GM19351 (cell line): ENCODE measurements around the gene RBM38.

Source experiments
- ATAC-seq: cut with Tn5 transposase; IDR thresholded peaks from one replicate; pipeline ENCODE4 v1.9.1; 2021; ENCODE audit warnings: mild to moderate bottlenecking, moderate library complexity; ENCODE audit not compliant: unreplicated experiment

RBM38 gene

DNA sequence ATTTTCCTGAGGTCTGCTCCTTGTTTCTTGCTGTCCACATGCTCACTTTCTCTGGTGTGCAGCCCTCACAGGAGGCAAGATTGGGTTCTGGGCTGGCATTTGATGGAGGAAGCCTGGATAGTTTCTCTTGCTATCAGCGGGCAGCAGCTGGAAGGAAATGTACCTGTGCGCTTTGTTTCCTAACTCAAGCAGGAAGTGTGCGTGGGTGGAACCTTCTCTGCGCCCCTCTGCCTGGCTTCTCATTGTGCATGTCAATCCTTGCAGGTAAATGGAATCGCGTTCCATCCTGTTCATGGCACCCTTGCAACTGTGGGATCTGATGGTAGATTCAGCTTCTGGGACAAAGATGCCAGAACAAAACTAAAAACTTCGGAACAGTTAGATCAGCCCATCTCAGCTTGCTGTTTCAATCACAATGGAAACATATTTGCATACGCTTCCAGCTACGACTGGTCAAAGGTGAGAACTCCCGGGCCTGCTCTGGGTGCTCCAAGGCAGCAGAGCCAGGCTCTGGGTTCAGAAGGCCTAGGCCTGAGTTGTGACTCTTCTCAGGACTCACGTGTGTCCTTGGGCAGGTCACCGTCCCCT is 16.8 kb upstream of the RBM38 start:
- no peak for ATAC-seq

DNA sequence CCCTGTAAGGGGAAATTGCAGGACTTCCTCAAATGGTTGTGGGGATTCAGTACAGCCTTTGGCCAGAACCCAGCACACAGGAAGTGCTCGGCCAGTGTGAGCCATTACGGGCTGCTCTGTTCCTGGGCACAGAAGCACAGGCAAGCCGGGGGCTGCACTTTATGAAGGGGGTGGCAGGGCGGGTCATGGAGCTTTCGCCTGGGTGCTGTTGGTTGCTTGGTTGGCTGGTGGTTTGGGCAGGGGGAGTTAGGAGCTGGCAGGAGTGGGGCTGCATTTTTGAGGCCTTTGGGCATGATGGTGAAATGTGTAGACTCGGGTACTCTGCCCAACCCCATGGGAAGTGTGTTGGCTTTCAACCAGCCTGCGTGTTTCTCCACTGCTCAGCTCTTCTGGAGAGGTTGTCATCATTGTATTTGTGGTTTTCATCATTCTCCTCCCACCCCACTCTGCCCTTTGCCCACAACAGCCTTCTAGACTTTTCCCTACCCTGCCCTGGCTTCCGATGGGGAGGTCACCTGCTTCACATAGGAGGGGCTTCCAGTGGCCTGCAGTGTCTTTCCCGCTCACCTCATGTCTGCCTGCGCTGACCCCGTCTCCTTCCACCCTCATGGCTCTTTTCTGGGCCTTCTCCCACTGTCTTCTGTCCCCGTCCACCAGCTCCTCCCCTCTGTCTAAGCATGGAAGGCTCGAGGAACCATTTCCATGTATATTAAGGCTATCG is 16.1 kb upstream of the RBM38 start:
- ATAC-seq: no peak

DNA sequence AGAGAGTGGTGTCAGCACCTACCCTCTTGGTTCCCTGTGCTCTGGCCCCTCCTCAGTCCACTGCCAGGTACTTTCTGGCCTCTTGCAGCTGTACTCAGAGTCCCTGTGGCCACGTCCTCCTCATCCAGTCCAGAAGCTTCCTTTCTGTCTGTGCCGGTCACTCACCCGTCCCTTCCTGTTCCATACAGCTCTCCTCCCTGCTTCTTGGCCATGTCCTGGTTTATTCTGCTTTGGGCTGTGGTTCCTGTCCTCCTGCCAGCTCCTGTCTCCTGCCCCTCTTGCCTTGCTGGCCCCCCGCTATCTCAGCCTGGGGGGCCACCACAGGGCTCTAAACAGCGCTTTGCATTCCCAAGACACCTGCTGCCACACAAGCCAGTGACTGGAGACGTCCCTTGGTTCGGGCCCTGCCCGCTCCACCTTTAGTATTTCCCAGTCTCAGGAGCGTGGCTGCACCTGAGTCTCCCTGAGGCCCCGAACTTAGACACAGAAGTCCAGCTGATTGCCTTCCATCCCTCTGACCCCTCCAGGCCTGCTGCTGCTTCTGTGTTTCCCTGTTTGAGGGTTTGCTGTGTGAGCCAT is 15.5 kb upstream of the RBM38 start:
- ATAC-seq: no peak

- ATAC-seq: no peak
These were observed 13.8 kb upstream of the RBM38 start for GRCh38 chr20:57377350-57377749.

- ATAC-seq: no peak
These were observed 13.1 kb upstream of the RBM38 start for GRCh38 chr20:57378107-57378506.

DNA sequence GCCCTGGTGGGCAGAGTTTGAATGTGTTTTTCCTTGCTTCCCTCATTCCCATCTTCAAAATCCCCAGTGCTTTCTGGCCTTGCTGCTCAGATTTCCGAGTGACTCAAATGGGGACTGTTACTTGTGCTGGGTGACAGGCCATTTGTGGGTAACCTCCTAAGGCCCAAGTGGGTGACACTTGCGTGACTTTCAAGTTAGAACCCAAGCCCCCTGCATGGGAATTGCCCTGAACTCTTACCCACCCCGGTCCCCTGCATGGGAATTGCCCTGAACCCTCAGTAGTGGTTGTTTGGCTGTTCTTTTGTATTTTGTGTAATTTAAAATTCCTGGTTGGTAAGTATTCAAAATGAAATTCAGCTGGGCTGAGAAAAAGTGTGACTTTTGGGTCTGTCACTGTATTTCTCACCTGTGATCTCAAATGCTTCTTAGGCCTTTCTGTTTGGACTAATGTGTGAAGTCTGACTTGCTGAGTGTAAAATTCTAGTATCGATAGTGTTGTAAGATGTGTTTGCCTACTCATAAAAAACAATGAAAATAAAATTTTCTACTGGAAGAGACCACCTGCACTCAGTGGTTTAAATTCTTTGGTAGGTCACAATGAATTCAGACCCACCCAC is 12.4 kb upstream of the RBM38 start:
- no peak for ATAC-seq

- no peak for ATAC-seq
These were observed 11.9 kb upstream of the RBM38 start for GRCh38 chr20:57379263-57379647.

- no peak for ATAC-seq
These were observed 11.0 kb upstream of the RBM38 start for GRCh38 chr20:57380081-57380750.

GRCh38 chr20:57381596-57382503 is 9.3 kb upstream of the RBM38 start:
- peak; percentile 62 for ATAC-seq

DNA sequence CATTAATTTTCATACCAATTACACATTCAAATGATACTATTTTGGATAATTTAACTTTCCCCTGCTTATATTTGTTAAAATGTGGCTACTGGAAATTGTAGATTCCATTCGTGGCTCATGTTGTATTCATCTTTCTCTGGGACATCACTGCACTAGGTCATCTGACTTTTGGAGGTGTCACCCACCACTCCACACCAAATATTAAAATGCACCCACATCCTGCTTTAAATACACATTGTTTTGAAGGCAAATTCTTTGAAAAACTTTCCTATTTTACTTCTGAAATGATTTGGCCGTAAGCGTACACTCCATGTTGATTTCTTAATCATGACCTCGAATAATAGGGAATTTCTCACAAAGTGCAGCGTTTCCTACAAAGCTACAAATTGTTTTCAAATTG is 8.7 kb upstream of the RBM38 start:
- ATAC-seq: no peak

DNA sequence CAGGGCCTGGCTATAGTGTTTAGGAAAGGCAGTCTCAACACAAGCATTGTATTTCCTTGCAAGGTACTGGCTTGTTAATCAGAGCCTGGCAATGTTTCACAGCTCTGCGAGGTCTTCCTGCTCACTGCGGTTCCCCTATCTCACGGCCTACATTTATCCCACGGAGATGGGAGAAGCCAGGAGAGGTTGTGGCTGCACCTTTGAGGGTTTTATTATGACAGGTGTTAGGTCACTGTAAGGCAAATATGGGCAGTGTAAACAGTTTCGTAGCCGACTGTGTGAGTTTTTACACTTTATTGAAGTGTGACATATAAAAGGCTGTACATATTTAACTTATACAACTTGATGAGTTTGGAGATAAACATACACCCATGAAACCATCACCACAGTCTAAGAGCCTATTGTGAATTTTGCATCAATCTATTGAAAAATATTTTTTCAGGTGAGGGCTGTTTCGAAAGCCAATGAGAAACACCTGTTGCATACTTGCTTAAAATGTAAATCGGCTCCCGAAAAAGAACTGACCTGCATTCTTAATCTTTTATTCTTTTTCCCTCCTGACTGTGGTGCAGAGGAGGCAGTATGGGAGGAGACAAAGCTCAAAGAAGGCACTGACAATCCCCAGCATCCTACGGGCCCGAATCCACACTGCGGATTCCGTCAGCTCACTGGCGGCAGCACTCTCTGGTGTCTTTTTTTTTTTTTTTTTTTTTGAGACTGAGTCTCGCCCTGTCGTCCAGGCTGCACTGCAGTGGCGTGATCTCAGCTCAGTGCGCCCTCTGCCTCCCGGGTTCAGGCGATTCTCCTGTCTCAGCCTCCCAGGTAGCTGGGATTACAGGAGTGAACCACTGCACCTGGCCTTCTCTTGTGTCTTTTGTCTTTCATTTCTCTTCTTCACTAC is 7.5 kb upstream of the RBM38 start:
- ATAC-seq: no peak

GRCh38 chr20:57384486-57384885 is 6.7 kb upstream of the RBM38 start:
- no peak for ATAC-seq

DNA sequence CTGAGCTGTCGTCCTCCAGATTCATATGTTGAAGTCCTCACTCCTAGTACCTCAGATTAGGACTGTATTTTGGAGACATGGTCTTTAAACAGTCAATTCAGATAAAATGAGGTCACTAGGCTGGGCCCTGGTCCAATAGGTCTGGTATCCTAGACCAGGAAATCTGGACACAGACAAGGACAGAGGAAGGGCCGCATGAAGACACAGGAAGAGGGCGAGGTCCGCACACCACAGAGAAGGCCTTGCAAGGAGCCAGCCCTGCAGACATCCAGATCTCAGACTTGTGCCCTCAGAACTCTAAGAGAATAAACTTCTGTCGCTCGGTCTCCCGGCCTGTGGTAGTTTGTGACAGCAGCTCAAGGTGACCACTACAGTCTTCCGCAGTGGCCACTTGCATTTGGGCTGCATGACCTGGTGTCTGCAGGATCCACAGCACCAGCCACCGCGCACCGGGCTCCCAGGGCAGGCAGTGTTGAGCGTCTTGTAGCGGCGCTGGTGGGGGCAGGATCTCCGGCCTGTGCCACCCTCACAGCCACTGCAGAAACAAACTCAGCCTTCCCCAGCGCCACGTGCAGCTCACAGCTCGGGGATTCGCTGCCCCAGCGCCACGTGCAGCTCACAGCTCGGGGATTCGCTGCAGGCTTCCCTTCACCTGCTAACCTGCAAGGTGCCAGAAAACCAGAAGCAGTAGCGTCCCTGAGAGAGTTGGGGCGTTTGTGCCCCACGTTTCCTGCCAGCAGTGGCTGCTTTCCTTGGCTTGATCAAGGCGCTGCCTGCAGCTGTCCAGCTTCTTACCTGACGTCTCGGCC is 6.0 kb upstream of the RBM38 start:
- no peak for ATAC-seq

DNA sequence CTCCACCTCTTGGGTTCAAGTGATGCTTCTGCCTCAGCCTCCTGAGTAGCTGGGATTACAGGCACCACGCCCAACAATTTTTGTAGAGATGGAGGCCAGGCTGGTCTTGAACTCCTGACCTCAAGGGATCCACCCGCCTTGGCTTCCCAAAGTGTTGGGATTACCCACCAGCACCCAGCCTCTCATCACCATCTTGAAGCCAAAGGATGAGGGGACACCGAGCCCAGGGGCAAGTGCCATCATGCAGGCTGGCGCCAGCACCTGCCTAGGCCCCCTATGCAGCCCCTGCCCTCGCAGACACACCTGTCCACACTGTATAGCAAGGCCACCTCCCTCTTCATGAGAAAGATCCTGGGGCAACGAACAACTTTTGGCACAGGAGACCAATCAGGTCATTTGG is 5.3 kb upstream of the RBM38 start:
- ATAC-seq: no peak

DNA sequence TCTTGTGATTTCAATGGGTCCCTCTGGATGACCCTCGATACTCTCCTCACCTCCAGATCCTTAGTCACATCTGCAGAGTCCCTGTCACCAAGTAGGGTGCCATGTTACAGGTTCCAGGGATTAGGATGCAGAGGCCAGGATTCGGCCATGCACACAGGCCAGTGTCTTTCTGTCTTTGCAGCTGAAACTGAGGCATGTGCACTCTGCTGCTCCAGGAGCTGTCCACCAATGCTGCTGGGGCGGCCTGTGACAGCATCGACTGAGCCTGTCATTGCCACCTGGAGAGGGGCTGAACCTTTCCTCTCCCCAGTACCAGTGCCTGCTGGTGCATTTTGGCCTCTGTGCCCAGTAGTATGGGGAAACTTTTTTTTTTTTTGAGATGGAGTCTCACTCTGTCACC is 4.4 kb upstream of the RBM38 start:
- ATAC-seq: no peak

- ATAC-seq: no peak
These were observed 3.7 kb upstream of the RBM38 start for GRCh38 chr20:57387463-57387862.

DNA sequence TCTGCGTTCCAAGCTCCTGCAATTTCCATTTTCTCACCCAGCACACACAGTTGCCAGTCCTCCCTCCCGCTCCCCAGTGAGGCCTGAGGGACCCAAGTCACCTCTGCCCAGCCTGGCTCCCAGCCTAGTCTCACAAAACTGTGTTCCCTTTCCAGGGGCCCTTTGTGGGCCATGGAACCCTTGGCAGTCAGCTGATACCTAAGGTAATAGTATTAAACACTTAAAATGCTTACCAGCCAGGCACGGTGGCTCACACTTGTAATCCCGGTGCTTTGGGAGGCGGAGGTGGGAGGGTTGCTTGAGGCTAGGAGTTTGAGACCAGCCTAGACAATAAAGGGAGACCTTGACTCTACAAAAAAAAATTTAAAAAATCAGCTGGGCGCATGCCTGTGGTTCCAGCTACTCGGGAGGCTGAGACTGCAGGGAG is 3.2 kb upstream of the RBM38 start:
- no peak for ATAC-seq

- peak; percentile 35 for ATAC-seq
These were observed 2.1 kb upstream of the RBM38 start for GRCh38 chr20:57388953-57389694.
